Vagina (tissue), 2 donors: Measurements from ENCODE around the gene SPRYD3.

Experiments
- POLR2A ChIP-seq, 2 donors: fragments of 450-650 bp; IDR thresholded peaks; one replicate each; pipeline ENCODE4 v1.6.1; 2017; ENCODE audit warnings: antibody characterized with exemption in 2 of 2, mild to moderate bottlenecking in 2 of 2, moderate library complexity in 2 of 2
- POLR2AphosphoS5 ChIP-seq, 2 donors: sonication (generic); formaldehyde crosslinking; IDR thresholded peaks; one replicate each; pipeline ENCODE4 v1.9.0; 2017; ENCODE audit warnings: antibody characterized with exemption in 2 of 2, mild to moderate bottlenecking in 2 of 2, low read depth in 1 of 2; ENCODE audit not compliant: insufficient read depth in 1 of 2
- TF ChIP-seq, protein P1 (sequence below), 3 experiments: fragments of 450-650 bp in 2 of 3; fragments of 200-600 bp in 1 of 3; sonication (generic) in 1 of 3; IDR thresholded peaks; one replicate each; pipeline ENCODE4 v1.5.1; 2017 to 2019; ENCODE audit warnings: antibody characterized with exemption in 3 of 3, mild to moderate bottlenecking in 2 of 3, moderate library complexity in 2 of 3

DNA sequence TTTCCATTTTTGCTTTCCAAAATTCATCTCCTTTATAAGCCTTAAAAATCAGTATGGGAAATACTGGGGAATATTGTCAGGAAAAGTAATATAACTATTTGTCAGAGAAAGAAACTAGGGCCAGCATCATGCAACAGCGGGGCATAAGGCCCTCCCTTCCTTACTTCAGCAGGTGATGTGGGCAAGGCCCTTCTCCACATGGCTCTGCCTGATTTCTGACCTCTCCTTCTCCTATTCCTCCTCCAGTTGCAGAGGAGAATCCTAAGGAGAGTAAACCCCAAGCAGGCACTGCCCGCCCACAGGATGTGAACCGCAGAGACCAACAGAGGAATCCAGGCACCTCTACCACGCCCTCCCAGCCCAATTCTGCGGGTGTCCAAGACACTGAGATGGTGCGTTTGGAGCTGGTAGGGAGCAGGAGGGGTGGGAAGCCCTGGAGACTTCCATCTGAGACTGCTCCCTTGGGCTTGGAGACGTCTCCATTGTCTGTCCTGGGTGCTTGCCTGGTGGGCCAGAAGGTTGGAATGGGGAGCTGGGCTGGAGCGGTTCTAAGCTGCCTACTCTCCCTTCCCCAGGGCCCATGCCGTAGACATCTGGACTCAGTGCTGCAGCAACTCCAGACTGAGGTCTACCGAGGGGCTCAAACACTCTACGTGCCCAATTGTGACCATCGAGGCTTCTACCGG, 21.4 kb upstream of the SPRYD3 start:
- TF ChIP-seq, protein P1, sequence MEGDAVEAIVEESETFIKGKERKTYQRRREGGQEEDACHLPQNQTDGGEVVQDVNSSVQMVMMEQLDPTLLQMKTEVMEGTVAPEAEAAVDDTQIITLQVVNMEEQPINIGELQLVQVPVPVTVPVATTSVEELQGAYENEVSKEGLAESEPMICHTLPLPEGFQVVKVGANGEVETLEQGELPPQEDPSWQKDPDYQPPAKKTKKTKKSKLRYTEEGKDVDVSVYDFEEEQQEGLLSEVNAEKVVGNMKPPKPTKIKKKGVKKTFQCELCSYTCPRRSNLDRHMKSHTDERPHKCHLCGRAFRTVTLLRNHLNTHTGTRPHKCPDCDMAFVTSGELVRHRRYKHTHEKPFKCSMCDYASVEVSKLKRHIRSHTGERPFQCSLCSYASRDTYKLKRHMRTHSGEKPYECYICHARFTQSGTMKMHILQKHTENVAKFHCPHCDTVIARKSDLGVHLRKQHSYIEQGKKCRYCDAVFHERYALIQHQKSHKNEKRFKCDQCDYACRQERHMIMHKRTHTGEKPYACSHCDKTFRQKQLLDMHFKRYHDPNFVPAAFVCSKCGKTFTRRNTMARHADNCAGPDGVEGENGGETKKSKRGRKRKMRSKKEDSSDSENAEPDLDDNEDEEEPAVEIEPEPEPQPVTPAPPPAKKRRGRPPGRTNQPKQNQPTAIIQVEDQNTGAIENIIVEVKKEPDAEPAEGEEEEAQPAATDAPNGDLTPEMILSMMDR (IDR thresholded peaks at IDR 0.05): no peak
- TF ChIP-seq POLR2AphosphoS5 (IDR thresholded peaks at IDR 0.05; ENCODE audit: insufficient read depth in 1 of 2, low read depth in 1 of 2) (no peak), POLR2A (IDR thresholded peaks at IDR 0.05) (no peak)
